Activated CD4-positive, alpha-beta memory T cell treated with anti-CD3 and anti-CD28 coated beads for 36 hours (primary cell): ENCODE measurements around the gene SPINT3. TPM values are rescaled to one million over a fixed set of nuclear protein-coding genes. Genes with fewer than 3 reads are reported as not detected.
"Not testable (repeated sequence)": the region's sequence is repeated elsewhere in the genome, so short reads cannot be mapped to it uniquely, and the experiment has no call there.

ENCODE experiments used
- CTCF ChIA-PET: fragments of 350-600 bp; sonication (Branson Sonifier 250); formaldehyde crosslinking; loops from one replicate; lab custom pipeline; 2021; ENCODE audit warnings: antibody characterized with exemption, inconsistent platforms; lab: Charles Lee
- POLR2A ChIA-PET: fragments of 350-600 bp; sonication (Branson Sonifier 250); formaldehyde crosslinking; loops from one replicate; lab custom pipeline; 2021; ENCODE audit warnings: antibody characterized with exemption; lab: Charles Lee
- DNase-seq: peaks from one replicate; pipeline ENCODE4 v3.0.0-alpha.2; 2020
- H3K27ac Mint-ChIP-seq: one replicate; pipeline ENCODE4 v1.8.0; 2021; ENCODE audit warnings: mixed read lengths
- H3K27me3 Mint-ChIP-seq: one replicate; pipeline ENCODE4 v1.8.0; 2021; ENCODE audit warnings: mixed read lengths
- H3K36me3 Mint-ChIP-seq: one replicate; pipeline ENCODE4 v1.8.0; 2021; ENCODE audit warnings: mixed read lengths
- H3K4me1 Mint-ChIP-seq: one replicate; pipeline ENCODE4 v1.8.0; 2021; ENCODE audit warnings: low read depth, mixed read lengths
- H3K4me3 Mint-ChIP-seq: one replicate; pipeline ENCODE4 v1.8.0; 2021; ENCODE audit warnings: mild to moderate bottlenecking, mixed read lengths
- H3K9me3 Mint-ChIP-seq: one replicate; pipeline ENCODE4 v1.8.0; 2021; ENCODE audit warnings: mixed read lengths
- intact Hi-C: fragments of 100-400 bp; cut with micrococcal nuclease; formaldehyde crosslinking; loops from one replicate; pipeline ENCODE4 v1.15.1; 2023
- total RNA-seq, 2 experiments: library from RNA; stranded (reverse); gene quantifications; one replicate each; pipeline ENCODE4 v1.2.3, GENCODE V29; 2021

Gene SPINT3
- total RNA-seq, 2 experiments from 2014 or later = not detected

DNA sequence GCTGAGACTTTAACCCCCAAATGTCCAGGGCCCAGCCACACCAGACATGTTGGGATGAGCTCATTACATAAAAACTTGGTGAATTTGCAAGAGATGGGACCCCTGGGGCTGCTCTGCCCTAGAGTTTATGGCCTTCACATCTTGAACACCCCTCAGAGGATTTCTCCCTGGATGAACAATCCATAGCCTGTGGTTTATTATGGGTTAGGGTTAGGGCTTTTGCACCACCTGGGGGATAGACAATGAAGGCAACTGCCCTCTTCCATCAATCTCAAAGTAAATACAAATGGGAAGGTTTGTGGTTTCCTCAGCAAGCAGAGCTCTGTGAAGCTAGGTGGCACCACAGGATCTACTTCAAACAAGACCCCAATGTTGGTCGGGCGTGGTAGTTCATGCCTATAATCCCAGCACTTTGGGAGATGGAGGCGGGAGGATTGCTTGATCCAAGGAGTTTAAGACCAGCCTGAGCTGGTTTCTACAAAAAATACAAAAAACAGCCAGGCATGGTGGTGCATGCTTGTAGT is 17.4 kb downstream of the SPINT3 start:
- intact Hi-C loops = no loop called here
- peaks cover 18% of the 10 kb centered on the region for H3K27me3 Mint-ChIP-seq
- H3K4me1 Mint-ChIP-seq = no peaks in the 10 kb centered on the region
- H3K9me3 Mint-ChIP-seq = no peaks in the 10 kb centered on the region
- no peaks in the 10 kb centered on the region for H3K36me3 Mint-ChIP-seq
- POLR2A ChIA-PET = no interaction called here
- DNase-seq = no peak
- no peak overlapping the region for H3K4me3 Mint-ChIP-seq
- CTCF ChIA-PET = no interaction called here
- no peak overlapping the region for H3K27ac Mint-ChIP-seq

- Mint-ChIP-seq H3K27ac (no peak overlapping the region), H3K36me3 (no peaks in the 10 kb centered on the region), H3K27me3 (peaks cover 8% of the 10 kb centered on the region), H3K4me3 (no peak overlapping the region), H3K9me3 (no peaks in the 10 kb centered on the region), H3K4me1 (no peaks in the 10 kb centered on the region)
- ChIA-PET CTCF (interaction anchor here (0.9 to 1.6 kb wide), 3 partner anchors 203 to 332 kb away, joined by 3 to 6 read pairs (median 4); no protein-coding TSS in a partner anchor), POLR2A (no interaction called here)
- DNase-seq = no peak
- intact Hi-C loops = no loop called here
These were observed 19.3 kb downstream of the SPINT3 start for GRCh38 chr20:45496166-45496565.

DNA sequence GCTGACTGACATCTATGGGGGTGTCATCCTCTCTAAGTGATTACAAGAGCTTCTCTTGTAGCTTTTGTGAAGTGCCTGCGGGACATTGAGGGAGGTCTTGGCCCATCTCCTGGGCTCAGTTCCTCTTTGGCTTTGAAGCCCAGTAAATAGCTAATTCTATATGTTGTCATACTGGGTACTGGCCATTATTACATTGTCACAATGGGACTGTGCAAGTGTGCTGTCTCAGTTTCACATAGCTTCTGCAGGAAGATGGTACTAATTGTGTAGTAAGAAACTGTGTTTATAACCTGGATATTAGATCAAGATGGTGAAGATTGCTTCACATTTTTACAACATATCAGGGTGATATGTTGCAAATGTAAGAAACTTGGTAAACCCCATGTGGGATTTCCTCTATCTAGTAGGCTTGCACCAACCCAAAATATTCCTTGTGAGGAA is 19.9 kb downstream of the SPINT3 start:
- intact Hi-C loops = no loop called here
- no peak overlapping the region for H3K27ac Mint-ChIP-seq
- no peak overlapping the region for H3K4me3 Mint-ChIP-seq
- H3K4me1 Mint-ChIP-seq = no peaks in the 10 kb centered on the region
- ChIA-PET POLR2A (no interaction called here), CTCF (interaction anchor here (0.9 to 1.6 kb wide), 3 partner anchors 202 to 331 kb away, joined by 3 to 6 read pairs (median 4); no protein-coding TSS in a partner anchor)
- no peak for DNase-seq
- peaks cover 5% of the 10 kb centered on the region for H3K27me3 Mint-ChIP-seq
- H3K9me3 Mint-ChIP-seq = no peaks in the 10 kb centered on the region
- H3K36me3 Mint-ChIP-seq = no peaks in the 10 kb centered on the region

- peaks cover 17% of the 10 kb centered on the region for H3K27me3 Mint-ChIP-seq
- DNase-seq = no peak
- POLR2A ChIA-PET = no interaction called here
- H3K36me3 Mint-ChIP-seq = no peaks in the 10 kb centered on the region
- CTCF ChIA-PET = no interaction called here
- H3K9me3 Mint-ChIP-seq = no peaks in the 10 kb centered on the region
- H3K4me1 Mint-ChIP-seq = no peaks in the 10 kb centered on the region
- intact Hi-C loops = no loop called here
- H3K27ac Mint-ChIP-seq = no peak overlapping the region
- H3K4me3 Mint-ChIP-seq = no peak overlapping the region
These were observed 26.3 kb downstream of the SPINT3 start for GRCh38 chr20:45489083-45489531.

DNA sequence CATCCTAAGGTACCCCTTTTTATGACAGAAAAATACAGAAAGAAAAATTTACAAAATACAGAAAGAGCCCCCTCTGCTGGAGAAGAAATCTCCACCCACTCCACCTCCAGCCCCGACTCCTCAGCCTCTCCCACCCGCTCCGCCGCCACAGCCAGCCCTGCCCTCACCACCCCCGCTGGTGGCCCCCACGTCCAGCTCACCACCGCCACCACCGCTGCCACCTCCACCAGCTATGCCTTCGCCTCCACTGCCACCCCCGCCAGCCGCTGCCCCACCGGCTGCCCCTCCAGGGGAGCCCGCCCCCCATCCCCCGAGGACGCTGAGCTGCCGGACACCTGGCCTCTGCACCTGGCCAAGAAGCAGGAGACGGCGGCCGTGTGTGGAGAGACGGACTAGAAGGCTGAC is 28.2 kb downstream of the SPINT3 start:
- Mint-ChIP-seq H3K27me3 (peaks cover 20% of the 10 kb centered on the region), H3K27ac (no peak overlapping the region), H3K9me3 (no peaks in the 10 kb centered on the region), H3K36me3 (no peaks in the 10 kb centered on the region), H3K4me1 (no peaks in the 10 kb centered on the region), H3K4me3 (no peak overlapping the region)
- ChIA-PET CTCF (interaction anchor here (0.9 kb wide), 1 partner anchor 32 kb away, joined by 3 read pairs; no protein-coding TSS in a partner anchor), POLR2A (no interaction called here)
- no peak for DNase-seq
- intact Hi-C loops = no loop called here

DNA sequence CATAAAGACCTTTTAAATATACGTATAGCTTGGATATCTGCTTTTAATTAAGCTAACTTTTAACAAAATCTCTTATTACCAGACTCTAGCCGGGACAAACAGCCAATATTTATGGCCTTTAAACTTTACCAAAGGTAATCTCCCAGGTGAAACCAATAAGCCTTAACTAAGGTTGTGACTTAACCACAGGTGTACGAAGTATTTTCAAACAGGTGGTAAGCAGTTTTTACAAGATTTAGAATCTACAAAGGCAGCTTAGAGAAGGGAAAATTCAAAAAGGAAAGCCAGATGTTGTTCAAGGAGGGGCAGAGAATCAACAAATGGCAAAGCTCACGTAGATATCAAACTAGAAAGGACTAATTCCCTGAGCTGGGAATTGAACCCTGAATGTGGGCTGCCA is 30.0 kb downstream of the SPINT3 start:
- H3K27me3 Mint-ChIP-seq = peaks cover 29% of the 10 kb centered on the region
- no peaks in the 10 kb centered on the region for H3K9me3 Mint-ChIP-seq
- intact Hi-C loops = no loop called here
- DNase-seq = no peak
- ChIA-PET POLR2A (no interaction called here), CTCF (interaction anchor here (0.9 to 2.3 kb wide), 3 partner anchors 15 to 347 kb away, joined by 3 to 8 read pairs (median 4); partner anchors contain the start of gene WFDC2)
- H3K4me3 Mint-ChIP-seq = no peak overlapping the region
- H3K4me1 Mint-ChIP-seq = no peaks in the 10 kb centered on the region
- H3K36me3 Mint-ChIP-seq = no peaks in the 10 kb centered on the region
- H3K27ac Mint-ChIP-seq = no peak overlapping the region

- no peak overlapping the region for H3K4me3 Mint-ChIP-seq
- H3K4me1 Mint-ChIP-seq = no peaks in the 10 kb centered on the region
- H3K27ac Mint-ChIP-seq = no peak overlapping the region
- no peaks in the 10 kb centered on the region for H3K36me3 Mint-ChIP-seq
- no peaks in the 10 kb centered on the region for H3K9me3 Mint-ChIP-seq
- POLR2A ChIA-PET = no interaction called here
- CTCF ChIA-PET = interaction anchor here (0.9 to 2.3 kb wide), 3 partner anchors 14 to 346 kb away, joined by 3 to 8 read pairs (median 4); partner anchors contain the start of gene WFDC2
- no peak for DNase-seq
- H3K27me3 Mint-ChIP-seq = peaks cover 33% of the 10 kb centered on the region
- intact Hi-C loops = no loop called here
These were observed 30.7 kb downstream of the SPINT3 start for GRCh38 chr20:45484676-45485075.

DNA sequence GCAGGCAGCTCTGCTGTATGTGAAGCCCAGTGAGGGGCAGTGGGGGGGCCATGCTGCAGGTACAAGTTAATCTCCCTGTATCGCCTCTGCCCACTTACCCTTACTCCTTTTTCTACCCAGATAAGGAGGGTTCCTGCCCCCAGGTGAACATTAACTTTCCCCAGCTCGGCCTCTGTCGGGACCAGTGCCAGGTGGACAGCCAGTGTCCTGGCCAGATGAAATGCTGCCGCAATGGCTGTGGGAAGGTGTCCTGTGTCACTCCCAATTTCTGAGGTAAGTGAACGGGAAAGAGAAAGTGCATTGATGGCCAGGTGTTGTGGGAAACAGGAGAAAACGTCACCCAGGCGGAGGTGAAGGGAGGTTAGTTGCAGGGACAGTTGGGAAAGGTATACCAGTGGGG is 35.6 kb downstream of the SPINT3 start:
- Mint-ChIP-seq H3K27ac (no peak overlapping the region), H3K36me3 (no peaks in the 10 kb centered on the region), H3K9me3 (no peaks in the 10 kb centered on the region), H3K27me3 (peaks cover 34% of the 10 kb centered on the region), H3K4me1 (no peaks in the 10 kb centered on the region), H3K4me3 (no peak overlapping the region)
- intact Hi-C loops = no loop called here
- no peak for DNase-seq
- POLR2A ChIA-PET = no interaction called here
- CTCF ChIA-PET = no interaction called here

GRCh38 chr20:45477530-45478148 is 37.8 kb downstream of the SPINT3 start:
- DNase-seq, H3K4me3 Mint-ChIP-seq, H3K4me1 Mint-ChIP-seq, H3K27ac Mint-ChIP-seq, POLR2A ChIA-PET, intact Hi-C loops, H3K9me3 Mint-ChIP-seq, H3K36me3 Mint-ChIP-seq: not testable (repeated sequence)
- peaks cover 43% of the 10 kb centered on the region for H3K27me3 Mint-ChIP-seq
- CTCF ChIA-PET = interaction anchor here (1.3 to 1.6 kb wide), 2 partner anchors 41 to 184 kb away, joined by 3 to 4 read pairs; no protein-coding TSS in a partner anchor

GRCh38 chr20:45472286-45472685 is 43.1 kb downstream of the SPINT3 start:
- DNase-seq, H3K4me3 Mint-ChIP-seq, H3K9me3 Mint-ChIP-seq, intact Hi-C loops, CTCF ChIA-PET, H3K27ac Mint-ChIP-seq, POLR2A ChIA-PET, H3K36me3 Mint-ChIP-seq: not testable (repeated sequence)
- Mint-ChIP-seq H3K4me1 (peaks cover 10% of the 10 kb centered on the region), H3K27me3 (peaks cover 56% of the 10 kb centered on the region)

GRCh38 chr20:45470937-45471336 is 44.5 kb downstream of the SPINT3 start:
- peaks cover 56% of the 10 kb centered on the region for H3K27me3 Mint-ChIP-seq
- no peaks in the 10 kb centered on the region for H3K36me3 Mint-ChIP-seq
- ChIA-PET POLR2A (no interaction called here), CTCF (interaction anchor here (0.6 to 2.1 kb wide), 4 partner anchors 13 to 300 kb away, joined by 3 to 8 read pairs (median 4); no protein-coding TSS in a partner anchor)
- peak; percentile 17 for DNase-seq
- peaks cover 10% of the 10 kb centered on the region for H3K4me1 Mint-ChIP-seq
- H3K9me3 Mint-ChIP-seq = no peaks in the 10 kb centered on the region
- H3K4me3 Mint-ChIP-seq = peak overlapping the region; percentile 11
- intact Hi-C loops = no loop called here
- H3K27ac Mint-ChIP-seq = no peak overlapping the region

GRCh38 chr20:45470262-45470931 is 45.0 kb downstream of the SPINT3 start:
- Mint-ChIP-seq H3K27me3 (peaks cover 56% of the 10 kb centered on the region), H3K4me1 (peaks cover 10% of the 10 kb centered on the region), H3K9me3 (no peaks in the 10 kb centered on the region), H3K36me3 (no peaks in the 10 kb centered on the region), H3K27ac (no peak overlapping the region), H3K4me3 (peak overlapping the region; percentile 38)
- intact Hi-C loops = no loop called here
- peak; percentile 31 for DNase-seq
- POLR2A ChIA-PET = no interaction called here
- CTCF ChIA-PET = interaction anchor here (1.2 to 2.1 kb wide), 4 partner anchors 11 to 301 kb away, joined by 3 to 8 read pairs (median 4); no protein-coding TSS in a partner anchor
